PFSK-1 (cell line): Measurements from ENCODE around the gene ERCC1.

ENCODE experiments used
- FOXP2 ChIP-seq: optimal IDR thresholded peaks from 2 replicates; pipeline ENCODE3; 2011; ENCODE audit warnings: borderline replicate concordance, control low read depth, inconsistent platforms; ENCODE audit not compliant: insufficient read depth; ENCODE audit errors: extremely low read length, extremely low read depth
- POLR2AphosphoS5 ChIP-seq: IDR thresholded peaks from 2 replicates; pipeline ENCODE4 v1.6.1; 2012; ENCODE audit warnings: low read depth, mild to moderate bottlenecking, control low read depth, low read length, moderate library complexity
- SIN3A ChIP-seq: IDR thresholded peaks from 2 replicates; pipeline ENCODE4 v1.6.1; 2012; ENCODE audit warnings: mild to moderate bottlenecking, low read length, moderate library complexity, borderline replicate concordance; ENCODE audit not compliant: insufficient read depth
- TAF1 ChIP-seq: IDR thresholded peaks from 2 replicates; pipeline ENCODE4 v1.6.1; 2012; ENCODE audit warnings: low read length, control low read depth, borderline replicate concordance; ENCODE audit not compliant: insufficient read depth
- TF ChIP-seq, protein P1 (sequence below), 2 experiments: IDR thresholded peaks; 2 replicates each; pipeline versions ENCODE4 v1.6.1 to v1.8.0; 2011 to 2012; ENCODE audit warnings: low read depth in 2 of 2, low read length in 2 of 2, control low read depth in 1 of 2, inconsistent platforms in 1 of 2, mild to moderate bottlenecking in 1 of 2, moderate library complexity in 1 of 2; ENCODE audit not compliant: insufficient read depth in 1 of 2

The ERCC1 gene

DNA sequence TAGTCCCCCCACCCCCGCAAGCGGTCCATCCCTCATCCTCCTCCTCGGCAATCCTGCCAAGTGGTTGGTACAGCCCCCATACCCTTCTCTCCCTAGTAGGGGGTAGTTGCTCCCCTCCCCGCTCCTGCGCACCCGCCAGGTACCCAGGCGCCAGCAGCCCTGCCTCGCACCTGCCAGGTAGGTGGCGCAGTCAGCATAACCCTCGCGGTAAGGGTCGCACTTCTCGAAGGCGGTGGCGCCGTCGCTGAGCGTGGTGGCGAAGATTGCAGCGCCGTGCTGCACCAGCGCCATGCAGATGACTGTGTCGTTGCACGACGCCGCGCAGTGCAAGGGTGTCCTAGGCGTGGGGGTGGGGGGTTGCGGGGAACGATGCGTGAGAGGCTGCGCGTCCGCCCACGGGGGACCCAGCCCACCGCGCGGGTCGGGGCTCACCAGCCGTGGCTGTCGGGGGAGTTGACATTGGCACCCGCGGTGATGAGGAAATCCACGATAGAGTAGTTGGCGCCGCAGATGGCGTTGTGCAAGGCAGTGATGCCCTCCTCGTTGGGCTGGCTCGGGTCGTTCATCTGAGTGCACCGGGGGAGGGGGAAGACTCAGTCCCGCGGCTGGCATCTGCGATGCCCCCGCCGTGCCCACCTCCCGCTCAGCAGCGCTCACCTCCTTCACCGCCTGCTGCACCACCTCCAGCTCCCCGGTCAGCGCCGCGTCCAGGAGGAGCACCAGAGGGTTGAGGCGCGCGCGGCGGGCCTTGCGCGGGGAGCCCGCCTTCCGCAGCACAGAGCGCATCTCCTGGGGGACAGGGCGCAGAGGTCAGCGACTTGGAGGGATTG is 38.1 kb downstream of the ERCC1 start:
- TF ChIP-seq TAF1 = no peak
- no peak for TF ChIP-seq SIN3A
- TF ChIP-seq, protein P1, sequence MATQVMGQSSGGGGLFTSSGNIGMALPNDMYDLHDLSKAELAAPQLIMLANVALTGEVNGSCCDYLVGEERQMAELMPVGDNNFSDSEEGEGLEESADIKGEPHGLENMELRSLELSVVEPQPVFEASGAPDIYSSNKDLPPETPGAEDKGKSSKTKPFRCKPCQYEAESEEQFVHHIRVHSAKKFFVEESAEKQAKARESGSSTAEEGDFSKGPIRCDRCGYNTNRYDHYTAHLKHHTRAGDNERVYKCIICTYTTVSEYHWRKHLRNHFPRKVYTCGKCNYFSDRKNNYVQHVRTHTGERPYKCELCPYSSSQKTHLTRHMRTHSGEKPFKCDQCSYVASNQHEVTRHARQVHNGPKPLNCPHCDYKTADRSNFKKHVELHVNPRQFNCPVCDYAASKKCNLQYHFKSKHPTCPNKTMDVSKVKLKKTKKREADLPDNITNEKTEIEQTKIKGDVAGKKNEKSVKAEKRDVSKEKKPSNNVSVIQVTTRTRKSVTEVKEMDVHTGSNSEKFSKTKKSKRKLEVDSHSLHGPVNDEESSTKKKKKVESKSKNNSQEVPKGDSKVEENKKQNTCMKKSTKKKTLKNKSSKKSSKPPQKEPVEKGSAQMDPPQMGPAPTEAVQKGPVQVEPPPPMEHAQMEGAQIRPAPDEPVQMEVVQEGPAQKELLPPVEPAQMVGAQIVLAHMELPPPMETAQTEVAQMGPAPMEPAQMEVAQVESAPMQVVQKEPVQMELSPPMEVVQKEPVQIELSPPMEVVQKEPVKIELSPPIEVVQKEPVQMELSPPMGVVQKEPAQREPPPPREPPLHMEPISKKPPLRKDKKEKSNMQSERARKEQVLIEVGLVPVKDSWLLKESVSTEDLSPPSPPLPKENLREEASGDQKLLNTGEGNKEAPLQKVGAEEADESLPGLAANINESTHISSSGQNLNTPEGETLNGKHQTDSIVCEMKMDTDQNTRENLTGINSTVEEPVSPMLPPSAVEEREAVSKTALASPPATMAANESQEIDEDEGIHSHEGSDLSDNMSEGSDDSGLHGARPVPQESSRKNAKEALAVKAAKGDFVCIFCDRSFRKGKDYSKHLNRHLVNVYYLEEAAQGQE (IDR thresholded peaks at IDR 0.05; ENCODE audit: insufficient read depth in 1 of 2, low read depth in 2 of 2, low read length in 2 of 2) = no peak
- TF ChIP-seq FOXP2 = no peak
- no peak for TF ChIP-seq POLR2AphosphoS5

DNA sequence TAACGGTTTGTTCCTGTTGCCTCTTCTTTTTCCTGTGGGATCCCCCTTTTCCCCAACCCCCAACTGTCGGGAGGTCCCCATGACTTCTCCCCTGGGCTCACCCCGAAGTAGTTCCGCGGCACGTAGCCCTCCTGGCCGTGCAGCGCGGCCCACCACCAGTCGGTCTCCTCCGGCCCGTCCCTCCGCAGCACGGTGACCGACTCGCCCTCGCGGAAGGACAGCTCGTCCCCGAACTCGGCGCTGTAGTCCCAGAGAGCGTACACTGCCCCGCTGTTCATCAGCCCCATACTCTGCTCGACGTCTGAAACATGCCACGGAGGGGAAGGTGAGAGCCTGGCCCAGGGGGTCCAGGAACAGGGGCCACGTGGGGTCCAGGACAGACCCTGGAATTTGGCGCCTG is 41.3 kb downstream of the ERCC1 start:
- TF ChIP-seq TAF1 (no peak), POLR2AphosphoS5 (no peak), FOXP2 (no peak), SIN3A (no peak)
- TF ChIP-seq, protein P1 (IDR thresholded peaks at IDR 0.05; ENCODE audit: insufficient read depth in 1 of 2, low read depth in 2 of 2, low read length in 2 of 2) = no peak

DNA sequence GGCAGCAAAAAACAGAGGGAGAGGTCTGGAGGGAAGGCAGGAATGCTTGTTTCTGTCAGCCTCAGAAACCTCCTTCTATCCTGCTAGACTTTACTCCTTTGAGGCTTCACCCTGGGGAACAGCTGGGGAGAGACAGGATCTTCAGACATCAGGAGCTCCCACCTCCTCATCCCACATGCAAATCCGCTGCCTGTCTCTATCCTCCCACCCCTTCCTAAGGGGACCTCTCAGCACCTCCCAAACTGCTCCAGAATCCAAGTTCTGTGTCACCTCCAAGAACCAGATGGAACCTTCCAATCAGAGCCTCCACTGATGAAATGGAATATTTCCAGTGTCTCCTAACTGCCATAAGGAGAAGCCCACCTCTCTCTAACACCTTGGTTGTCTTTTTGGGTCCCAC is 43.6 kb downstream of the ERCC1 start:
- TF ChIP-seq FOXP2 = no peak
- TF ChIP-seq POLR2AphosphoS5 = no peak
- no peak for TF ChIP-seq TAF1
- TF ChIP-seq, protein P1 (IDR thresholded peaks at IDR 0.05; ENCODE audit: insufficient read depth in 1 of 2, low read depth in 2 of 2, low read length in 2 of 2) = no peak
- TF ChIP-seq SIN3A = no peak

DNA sequence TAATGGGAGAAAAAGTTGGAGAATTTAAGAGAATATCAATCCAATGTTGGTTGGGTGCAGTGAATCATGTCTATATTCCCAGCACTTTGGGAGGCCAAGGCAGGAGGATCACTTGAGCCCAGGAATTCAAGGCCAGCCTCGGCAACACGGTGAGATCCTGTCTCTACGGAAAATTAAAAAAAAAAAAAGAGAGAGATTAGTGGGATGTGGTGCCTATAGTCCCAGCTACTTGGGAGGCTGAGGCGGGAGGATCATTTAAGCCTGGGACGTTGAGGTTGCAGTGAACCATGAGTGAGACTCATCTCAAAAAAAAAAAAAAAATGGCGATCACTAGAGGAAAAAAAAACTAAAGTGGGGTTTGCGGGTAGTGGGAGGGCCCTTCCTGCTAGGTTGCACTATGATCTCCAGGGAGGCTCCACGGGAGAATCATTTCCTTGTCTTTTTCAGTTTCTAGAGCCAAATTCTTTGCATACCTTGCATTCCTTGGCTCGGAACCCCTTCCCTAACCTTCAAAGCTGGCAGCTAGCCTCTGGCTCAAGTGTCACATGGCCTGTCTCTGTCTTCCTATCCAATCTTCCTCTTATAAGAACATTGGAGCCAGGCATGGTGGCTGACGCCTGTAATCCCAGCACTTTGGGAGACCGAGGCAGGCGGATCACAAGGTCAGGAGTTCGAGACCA is 47.5 kb downstream of the ERCC1 start:
- TF ChIP-seq POLR2AphosphoS5 = no peak

DNA sequence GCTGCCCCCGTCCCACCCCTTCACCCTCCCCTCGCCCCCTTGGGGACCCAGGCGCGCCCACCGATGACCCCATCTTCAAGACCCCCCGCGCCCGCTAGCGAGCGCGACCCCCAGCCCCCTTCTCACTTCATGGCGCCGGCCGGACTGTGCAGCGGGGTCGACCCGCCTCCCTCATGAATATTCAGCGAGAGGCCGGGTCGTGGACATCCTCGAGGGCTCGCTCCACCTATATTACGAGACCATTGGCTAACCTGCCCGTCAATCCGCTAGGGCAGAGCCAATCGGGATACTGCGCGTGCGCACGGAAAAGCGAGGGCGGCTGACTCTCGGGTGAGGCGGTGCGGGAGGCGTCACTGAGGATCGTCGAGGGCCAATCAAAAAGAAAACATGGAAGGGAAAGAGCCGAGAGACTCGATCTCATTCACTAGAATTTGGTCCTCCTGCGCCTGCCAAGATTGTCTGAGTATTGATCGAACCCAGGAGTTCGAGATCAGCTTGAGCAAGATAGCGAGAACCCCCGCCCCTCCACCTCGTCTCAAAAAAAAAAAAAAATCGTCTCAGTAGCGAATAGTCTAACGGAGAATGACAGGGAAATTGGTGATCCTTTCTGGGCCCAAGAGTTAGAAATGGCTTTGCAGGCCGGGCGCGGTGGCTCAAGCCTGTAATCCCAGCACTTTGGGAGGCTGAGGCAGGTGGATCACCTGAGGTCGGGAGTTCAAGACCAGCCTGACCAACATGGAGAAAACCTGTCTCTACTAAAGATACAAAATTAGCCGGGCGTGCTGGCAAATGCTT is 53.1 kb downstream of the ERCC1 start, which contains the start of gene ERCC2:
Gene ERCC2, minus strand, starts transcription at position 164 of the 795 bp plus-strand sequence. Its CDS starts 33 bp downstream, at position 131.
- TF ChIP-seq POLR2AphosphoS5 = peak; percentile 62; the same call in 1 of the 2 replicates
- TF ChIP-seq TAF1 = 0 out of 2 replicates have a peak, but pooled peaks have one; percentile 7
- TF ChIP-seq SIN3A = no peak
